Measurements from ENCODE around the gene CCNA2.

The CCNA2 gene

DNA sequence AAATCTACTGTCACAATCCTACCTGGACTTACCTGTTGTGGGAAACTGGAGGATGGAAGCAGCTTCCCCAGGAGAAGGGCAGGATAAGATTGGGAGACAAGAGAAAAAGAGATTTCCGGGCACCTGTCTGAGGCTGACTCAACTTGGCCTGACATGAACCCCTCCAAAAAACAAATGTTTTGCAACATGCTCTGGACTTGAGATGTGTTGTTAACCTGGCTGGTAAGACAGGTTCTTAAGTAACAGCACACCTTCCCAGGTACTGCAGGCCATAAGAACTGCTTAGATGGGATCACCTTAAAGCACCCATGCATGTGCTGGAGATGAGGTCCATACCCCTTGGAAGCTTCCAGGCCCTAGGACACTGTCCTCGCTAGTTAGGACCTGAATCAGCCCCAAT lies 54.3 kb downstream of the CCNA2 start:
- no peak for DNase-seq (ENCODE audit: low read depth)
- TF ChIP-seq, protein P1, sequence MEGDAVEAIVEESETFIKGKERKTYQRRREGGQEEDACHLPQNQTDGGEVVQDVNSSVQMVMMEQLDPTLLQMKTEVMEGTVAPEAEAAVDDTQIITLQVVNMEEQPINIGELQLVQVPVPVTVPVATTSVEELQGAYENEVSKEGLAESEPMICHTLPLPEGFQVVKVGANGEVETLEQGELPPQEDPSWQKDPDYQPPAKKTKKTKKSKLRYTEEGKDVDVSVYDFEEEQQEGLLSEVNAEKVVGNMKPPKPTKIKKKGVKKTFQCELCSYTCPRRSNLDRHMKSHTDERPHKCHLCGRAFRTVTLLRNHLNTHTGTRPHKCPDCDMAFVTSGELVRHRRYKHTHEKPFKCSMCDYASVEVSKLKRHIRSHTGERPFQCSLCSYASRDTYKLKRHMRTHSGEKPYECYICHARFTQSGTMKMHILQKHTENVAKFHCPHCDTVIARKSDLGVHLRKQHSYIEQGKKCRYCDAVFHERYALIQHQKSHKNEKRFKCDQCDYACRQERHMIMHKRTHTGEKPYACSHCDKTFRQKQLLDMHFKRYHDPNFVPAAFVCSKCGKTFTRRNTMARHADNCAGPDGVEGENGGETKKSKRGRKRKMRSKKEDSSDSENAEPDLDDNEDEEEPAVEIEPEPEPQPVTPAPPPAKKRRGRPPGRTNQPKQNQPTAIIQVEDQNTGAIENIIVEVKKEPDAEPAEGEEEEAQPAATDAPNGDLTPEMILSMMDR (conservative IDR thresholded peaks at IDR 0.05; ENCODE audit: low read depth, low read length), result no peak
- no peak overlapping the region for H3K4me3 ChIP-seq (ENCODE audit: low read depth, low read length)

DNA sequence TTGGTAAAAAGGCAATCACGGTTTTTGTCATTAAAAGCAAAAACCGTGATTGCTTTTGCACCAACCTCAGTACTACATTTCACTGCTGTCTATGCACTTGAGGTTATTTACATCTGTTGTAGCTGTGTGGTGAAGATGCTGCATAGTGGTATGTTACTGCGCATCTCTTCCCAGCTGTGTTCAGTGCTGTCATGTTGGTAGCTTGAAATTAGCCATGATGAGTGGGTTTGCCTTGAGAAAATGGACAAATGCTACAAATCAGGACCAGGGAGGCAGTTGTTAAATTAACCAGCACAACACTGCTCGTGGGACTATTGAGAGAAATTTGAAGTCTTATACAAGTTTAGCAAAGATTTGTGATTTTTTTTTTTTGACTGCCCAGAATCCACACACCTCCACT lies 56.5 kb downstream of the CCNA2 start:
- no peak for DNase-seq (ENCODE audit: low read depth)
- no peak overlapping the region for H3K4me3 ChIP-seq (ENCODE audit: low read depth, low read length)
- TF ChIP-seq, protein P1 (conservative IDR thresholded peaks at IDR 0.05; ENCODE audit: low read depth, low read length), result no peak
